ENCODE measurements around the gene BSX.

The BSX gene

DNA sequence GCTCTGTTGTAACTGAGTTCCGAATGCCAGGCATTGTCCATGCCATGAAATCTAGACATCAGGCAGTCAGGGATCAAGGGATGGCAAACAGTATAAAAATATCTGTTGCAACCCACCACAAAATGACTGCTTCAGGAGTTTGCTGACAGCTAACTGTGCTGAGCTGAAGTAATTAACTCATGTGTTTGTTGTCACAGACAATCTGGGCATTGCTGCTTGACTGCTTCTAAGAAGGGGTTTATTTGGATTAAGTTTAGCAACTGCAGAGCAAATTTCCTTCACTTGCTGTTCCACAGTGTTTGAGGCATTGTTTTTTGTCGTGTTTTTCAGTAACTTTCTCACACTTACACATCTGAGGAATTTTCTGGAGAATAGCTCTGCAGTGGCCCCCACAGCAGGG, 30.4 kb downstream of the BSX start:
- no peak for DNase-seq

DNA sequence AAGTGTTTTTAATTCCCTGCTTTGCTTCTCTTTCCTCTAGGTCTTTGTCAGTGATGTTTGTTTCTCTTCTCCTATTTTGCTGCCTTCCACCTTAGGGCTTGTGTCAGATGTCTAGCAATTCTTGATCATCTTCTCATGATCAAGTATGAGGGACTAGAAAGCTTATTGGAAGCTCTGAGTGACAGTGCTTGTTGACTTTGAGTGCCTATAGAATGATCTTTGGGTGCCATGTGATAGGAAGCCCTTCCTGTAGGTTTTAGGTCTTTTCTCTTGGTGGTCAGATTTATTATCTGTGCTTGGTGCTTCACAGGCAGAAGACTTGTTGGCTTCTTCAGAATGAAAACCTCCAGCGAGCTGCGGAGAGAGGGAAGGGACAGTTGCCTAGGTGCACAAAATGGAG, 43.1 kb downstream of the BSX start:
- DNase-seq = no peak

DNA sequence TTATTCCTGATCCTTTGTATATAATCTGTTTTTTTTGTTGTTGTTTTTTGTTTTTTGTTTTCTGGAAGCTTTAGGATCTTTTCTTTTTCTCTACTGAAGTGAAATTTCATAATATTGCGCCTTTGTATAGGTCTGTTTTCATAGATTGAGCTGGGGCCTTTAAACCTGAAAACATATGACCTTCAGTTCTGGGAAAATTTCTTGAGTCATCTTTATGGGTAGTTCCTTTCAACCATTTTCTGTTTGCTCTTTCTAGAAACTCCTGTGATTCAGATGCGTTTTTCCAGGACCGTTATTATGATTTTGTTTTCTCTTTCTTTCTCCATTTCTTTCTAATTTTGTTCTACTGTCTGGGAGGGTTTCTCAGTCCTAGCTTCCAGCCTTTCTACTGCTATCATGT, 43.7 kb downstream of the BSX start:
- DNase-seq = no peak

DNA sequence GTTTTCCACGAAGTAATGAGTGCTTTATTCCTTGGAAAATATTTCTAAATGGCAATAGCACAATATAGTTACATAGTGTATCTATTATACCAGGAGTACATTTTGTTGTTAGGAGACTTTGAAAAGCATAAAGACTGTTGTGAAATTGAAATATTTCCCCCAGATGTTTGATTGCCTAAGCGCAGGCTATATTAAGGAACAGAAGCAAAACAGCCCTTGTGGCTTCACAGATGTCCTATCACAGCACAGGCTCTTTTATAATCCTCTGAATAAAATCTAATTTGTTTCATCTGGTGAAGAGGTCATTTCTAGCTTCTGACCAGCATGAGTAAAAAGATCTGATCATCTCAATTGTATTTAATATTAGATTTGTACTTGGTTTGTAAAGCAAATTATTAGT, 48.2 kb downstream of the BSX start:
- no peak for DNase-seq

DNA sequence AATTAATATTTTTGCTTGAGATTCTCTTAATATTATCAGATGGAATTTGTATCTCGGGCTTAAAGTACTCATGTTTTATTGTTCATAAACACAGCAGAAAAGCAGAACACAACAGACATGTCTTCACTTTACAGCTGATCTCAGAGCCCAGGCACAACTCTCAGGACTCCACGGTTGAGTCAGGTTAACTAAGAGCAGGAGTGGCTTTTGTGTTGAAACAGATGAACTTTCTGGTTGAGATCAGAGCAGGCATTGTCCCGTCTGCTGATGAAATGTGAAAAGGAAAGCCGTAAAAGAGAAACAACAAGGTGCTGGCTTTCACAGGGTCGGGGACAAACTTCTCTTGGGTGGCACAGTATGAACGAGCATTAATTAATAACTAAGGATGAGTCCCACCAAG, 50.1 kb downstream of the BSX start:
- DNase-seq = no peak
